HEK293 (cell line): ENCODE results near the gene TMCC2.

Experiments used
- FEZF1 ChIP-seq: fragments of 450-650 bp; formaldehyde crosslinking; IDR thresholded peaks from 2 replicates; pipeline ENCODE4 v1.5.1; 2016; ENCODE audit warnings: missing biosample characterization, missing genetic modification characterization
- GLIS2 ChIP-seq: fragments of 450-650 bp; formaldehyde crosslinking; IDR thresholded peaks from 2 replicates; pipeline ENCODE4 v1.5.1; 2016; ENCODE audit warnings: missing biosample characterization, missing genetic modification characterization
- OSR2 ChIP-seq: fragments of 450-650 bp; formaldehyde crosslinking; IDR thresholded peaks from 2 replicates; pipeline ENCODE4 v1.5.1; 2016; ENCODE audit warnings: missing biosample characterization, missing genetic modification characterization
- SETDB1 ChIP-seq: IDR thresholded peaks from one replicate; pipeline ENCODE4 v1.6.1; 2017; ENCODE audit warnings: mild to moderate bottlenecking, low read length, moderate library complexity, mixed read lengths; ENCODE audit not compliant: insufficient read length
- ZBTB1 ChIP-seq: fragments of 450-650 bp; formaldehyde crosslinking; IDR thresholded peaks from 2 replicates; pipeline ENCODE4 v1.5.1; 2016; ENCODE audit warnings: missing biosample characterization, missing genetic modification characterization
- ZFP41 ChIP-seq: fragments of 450-650 bp; formaldehyde crosslinking; IDR thresholded peaks from 2 replicates; pipeline ENCODE4 v1.5.1; 2016; ENCODE audit warnings: missing biosample characterization, missing genetic modification characterization, borderline replicate concordance
- ZNF211 ChIP-seq: fragments of 450-650 bp; formaldehyde crosslinking; IDR thresholded peaks from 2 replicates; pipeline ENCODE4 v1.5.1; 2016; ENCODE audit warnings: low read depth, missing biosample characterization, missing genetic modification characterization
- ZNF214 ChIP-seq: fragments of 450-650 bp; formaldehyde crosslinking; IDR thresholded peaks from 2 replicates; pipeline ENCODE4 v1.5.1; 2017; ENCODE audit warnings: missing biosample characterization, mild to moderate bottlenecking, missing genetic modification characterization, borderline replicate concordance
- ZNF311 ChIP-seq: fragments of 450-650 bp; formaldehyde crosslinking; IDR thresholded peaks from 2 replicates; pipeline ENCODE4 v1.5.1; 2017; ENCODE audit warnings: missing biosample characterization, missing genetic modification characterization, borderline replicate concordance
- ZNF341 ChIP-seq: fragments of 450-650 bp; formaldehyde crosslinking; IDR thresholded peaks from 2 replicates; pipeline ENCODE4; 2016; ENCODE audit warnings: low read depth, missing biosample characterization, missing genetic modification characterization
- ZNF394 ChIP-seq: fragments of 450-650 bp; formaldehyde crosslinking; IDR thresholded peaks from 2 replicates; pipeline ENCODE4 v1.5.1; 2016; ENCODE audit warnings: missing biosample characterization, missing genetic modification characterization, mild to moderate bottlenecking, moderate library complexity, borderline replicate concordance
- ZNF416 ChIP-seq: fragments of 450-650 bp; formaldehyde crosslinking; IDR thresholded peaks from 2 replicates; pipeline ENCODE4 v1.5.1; 2016; ENCODE audit warnings: missing biosample characterization, missing genetic modification characterization
- ZNF514 ChIP-seq: fragments of 450-650 bp; formaldehyde crosslinking; IDR thresholded peaks from 2 replicates; pipeline ENCODE4 v1.5.1; 2016; ENCODE audit warnings: missing biosample characterization, missing genetic modification characterization
- ZNF629 ChIP-seq: fragments of 450-650 bp; formaldehyde crosslinking; IDR thresholded peaks from 2 replicates; pipeline ENCODE4 v1.5.1; 2017; ENCODE audit warnings: missing biosample characterization, missing genetic modification characterization
- ZNF768 ChIP-seq: fragments of 450-650 bp; formaldehyde crosslinking; IDR thresholded peaks from 2 replicates; pipeline ENCODE4 v1.5.1; 2018; ENCODE audit warnings: missing biosample characterization, mild to moderate bottlenecking, missing genetic modification characterization
- ZNF777 ChIP-seq: fragments of 450-650 bp; formaldehyde crosslinking; IDR thresholded peaks from 2 replicates; pipeline ENCODE4 v1.5.1; 2017; ENCODE audit warnings: missing biosample characterization, missing genetic modification characterization, borderline replicate concordance
- TF ChIP-seq, protein P1 (sequence below): fragments of 450-650 bp; formaldehyde crosslinking; IDR thresholded peaks from 2 replicates; pipeline ENCODE4 v1.5.1; 2016; ENCODE audit warnings: missing biosample characterization, missing genetic modification characterization
- TF ChIP-seq, protein P2 (sequence below): fragments of 450-650 bp; formaldehyde crosslinking; optimal IDR thresholded peaks from 2 replicates; pipeline ENCODE3; 2016; ENCODE audit warnings: missing biosample characterization, mild to moderate bottlenecking, missing genetic modification characterization
- TF ChIP-seq, protein P3 (sequence below): fragments of 450-650 bp; formaldehyde crosslinking; IDR thresholded peaks from 2 replicates; pipeline ENCODE4 v1.5.1; 2017; ENCODE audit warnings: missing biosample characterization, missing genetic modification characterization
- TF ChIP-seq, protein P4 (sequence below): fragments of 450-650 bp; formaldehyde crosslinking; IDR thresholded peaks from 2 replicates; pipeline ENCODE4 v1.5.1; 2016; ENCODE audit warnings: missing biosample characterization, missing genetic modification characterization, borderline replicate concordance
- TF ChIP-seq, protein P5 (sequence below): fragments of 450-650 bp; formaldehyde crosslinking; IDR thresholded peaks from 2 replicates; pipeline ENCODE4 v1.5.1; 2016; ENCODE audit warnings: missing biosample characterization, missing genetic modification characterization, borderline replicate concordance
- TF ChIP-seq, protein P6 (sequence below): fragments of 450-650 bp; formaldehyde crosslinking; IDR thresholded peaks from 2 replicates; pipeline ENCODE4 v1.5.1; 2016; ENCODE audit warnings: missing biosample characterization, missing genetic modification characterization

The TMCC2 gene

DNA sequence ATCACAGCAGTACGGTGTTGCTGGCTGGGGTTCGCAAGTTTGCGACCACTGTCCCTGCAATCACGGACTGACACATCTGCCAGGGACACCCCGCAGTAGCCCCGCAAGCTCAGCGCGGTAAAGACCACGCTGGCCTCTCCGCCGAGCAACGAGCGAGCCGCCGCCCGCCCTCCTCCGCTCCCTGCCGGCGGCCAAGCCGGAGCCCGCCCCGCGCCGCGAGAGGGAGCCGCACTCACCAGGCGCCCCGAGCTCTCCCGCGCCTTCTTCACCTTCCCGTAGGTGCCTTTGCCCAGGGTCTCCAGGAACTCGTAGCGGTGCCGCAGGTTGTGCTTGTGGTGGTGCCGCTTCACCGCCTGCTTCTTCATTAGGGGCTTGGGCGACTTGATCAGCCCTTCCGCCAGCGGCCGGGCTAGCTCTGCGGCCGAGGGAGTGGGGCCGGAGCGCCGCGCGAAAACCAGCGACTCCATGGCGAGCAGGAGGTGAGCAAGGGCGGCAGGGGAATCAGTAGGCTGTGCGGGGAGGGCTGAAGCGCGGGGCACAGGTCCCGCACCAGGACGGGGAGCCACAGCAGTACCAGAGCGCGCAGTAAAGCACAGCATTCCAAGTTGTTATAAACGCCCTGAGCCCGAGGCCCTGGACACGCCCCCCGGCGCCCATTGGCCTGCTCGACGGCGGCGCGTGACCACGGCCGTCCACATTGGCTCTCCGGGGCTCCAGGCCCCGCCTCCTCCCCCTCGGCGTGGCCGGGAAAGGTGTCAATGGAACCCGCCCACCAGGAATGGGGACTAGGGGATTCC lies 93.6 kb downstream of the TMCC2 start, which contains the start of gene NUAK2 (continued):
- TF ChIP-seq, protein P1, sequence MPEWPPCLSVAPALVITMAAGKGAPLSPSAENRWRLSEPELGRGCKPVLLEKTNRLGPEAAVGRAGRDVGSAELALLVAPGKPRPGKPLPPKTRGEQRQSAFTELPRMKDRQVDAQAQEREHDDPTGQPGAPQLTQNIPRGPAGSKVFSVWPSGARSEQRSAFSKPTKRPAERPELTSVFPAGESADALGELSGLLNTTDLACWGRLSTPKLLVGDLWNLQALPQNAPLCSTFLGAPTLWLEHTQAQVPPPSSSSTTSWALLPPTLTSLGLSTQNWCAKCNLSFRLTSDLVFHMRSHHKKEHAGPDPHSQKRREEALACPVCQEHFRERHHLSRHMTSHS (tag by site-specific recombination), result no peak
- no peak for TF ChIP-seq FEZF1
- TF ChIP-seq, protein P2, sequence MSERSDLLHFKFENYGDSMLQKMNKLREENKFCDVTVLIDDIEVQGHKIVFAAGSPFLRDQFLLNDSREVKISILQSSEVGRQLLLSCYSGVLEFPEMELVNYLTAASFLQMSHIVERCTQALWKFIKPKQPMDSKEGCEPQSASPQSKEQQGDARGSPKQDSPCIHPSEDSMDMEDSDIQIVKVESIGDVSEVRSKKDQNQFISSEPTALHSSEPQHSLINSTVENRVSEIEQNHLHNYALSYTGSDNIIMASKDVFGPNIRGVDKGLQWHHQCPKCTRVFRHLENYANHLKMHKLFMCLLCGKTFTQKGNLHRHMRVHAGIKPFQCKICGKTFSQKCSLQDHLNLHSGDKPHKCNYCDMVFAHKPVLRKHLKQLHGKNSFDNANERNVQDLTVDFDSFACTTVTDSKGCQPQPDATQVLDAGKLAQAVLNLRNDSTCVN, result peak; percentile 87
- no peak for TF ChIP-seq ZFP41 (tag by site-specific recombination)
- TF ChIP-seq ZNF416 (tag by site-specific recombination), result no peak
- no peak for TF ChIP-seq OSR2 (tag by site-specific recombination)
- no peak for TF ChIP-seq SETDB1
- no peak for TF ChIP-seq ZNF311 (tag by site-specific recombination)
- peak; percentile 73; the same call in 1 of the 2 replicates for TF ChIP-seq ZNF341 (tag by site-specific recombination)
- TF ChIP-seq, protein P3, sequence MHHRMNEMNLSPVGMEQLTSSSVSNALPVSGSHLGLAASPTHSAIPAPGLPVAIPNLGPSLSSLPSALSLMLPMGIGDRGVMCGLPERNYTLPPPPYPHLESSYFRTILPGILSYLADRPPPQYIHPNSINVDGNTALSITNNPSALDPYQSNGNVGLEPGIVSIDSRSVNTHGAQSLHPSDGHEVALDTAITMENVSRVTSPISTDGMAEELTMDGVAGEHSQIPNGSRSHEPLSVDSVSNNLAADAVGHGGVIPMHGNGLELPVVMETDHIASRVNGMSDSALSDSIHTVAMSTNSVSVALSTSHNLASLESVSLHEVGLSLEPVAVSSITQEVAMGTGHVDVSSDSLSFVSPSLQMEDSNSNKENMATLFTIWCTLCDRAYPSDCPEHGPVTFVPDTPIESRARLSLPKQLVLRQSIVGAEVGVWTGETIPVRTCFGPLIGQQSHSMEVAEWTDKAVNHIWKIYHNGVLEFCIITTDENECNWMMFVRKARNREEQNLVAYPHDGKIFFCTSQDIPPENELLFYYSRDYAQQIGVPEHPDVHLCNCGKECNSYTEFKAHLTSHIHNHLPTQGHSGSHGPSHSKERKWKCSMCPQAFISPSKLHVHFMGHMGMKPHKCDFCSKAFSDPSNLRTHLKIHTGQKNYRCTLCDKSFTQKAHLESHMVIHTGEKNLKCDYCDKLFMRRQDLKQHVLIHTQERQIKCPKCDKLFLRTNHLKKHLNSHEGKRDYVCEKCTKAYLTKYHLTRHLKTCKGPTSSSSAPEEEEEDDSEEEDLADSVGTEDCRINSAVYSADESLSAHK, result no peak
- TF ChIP-seq, protein P4, sequence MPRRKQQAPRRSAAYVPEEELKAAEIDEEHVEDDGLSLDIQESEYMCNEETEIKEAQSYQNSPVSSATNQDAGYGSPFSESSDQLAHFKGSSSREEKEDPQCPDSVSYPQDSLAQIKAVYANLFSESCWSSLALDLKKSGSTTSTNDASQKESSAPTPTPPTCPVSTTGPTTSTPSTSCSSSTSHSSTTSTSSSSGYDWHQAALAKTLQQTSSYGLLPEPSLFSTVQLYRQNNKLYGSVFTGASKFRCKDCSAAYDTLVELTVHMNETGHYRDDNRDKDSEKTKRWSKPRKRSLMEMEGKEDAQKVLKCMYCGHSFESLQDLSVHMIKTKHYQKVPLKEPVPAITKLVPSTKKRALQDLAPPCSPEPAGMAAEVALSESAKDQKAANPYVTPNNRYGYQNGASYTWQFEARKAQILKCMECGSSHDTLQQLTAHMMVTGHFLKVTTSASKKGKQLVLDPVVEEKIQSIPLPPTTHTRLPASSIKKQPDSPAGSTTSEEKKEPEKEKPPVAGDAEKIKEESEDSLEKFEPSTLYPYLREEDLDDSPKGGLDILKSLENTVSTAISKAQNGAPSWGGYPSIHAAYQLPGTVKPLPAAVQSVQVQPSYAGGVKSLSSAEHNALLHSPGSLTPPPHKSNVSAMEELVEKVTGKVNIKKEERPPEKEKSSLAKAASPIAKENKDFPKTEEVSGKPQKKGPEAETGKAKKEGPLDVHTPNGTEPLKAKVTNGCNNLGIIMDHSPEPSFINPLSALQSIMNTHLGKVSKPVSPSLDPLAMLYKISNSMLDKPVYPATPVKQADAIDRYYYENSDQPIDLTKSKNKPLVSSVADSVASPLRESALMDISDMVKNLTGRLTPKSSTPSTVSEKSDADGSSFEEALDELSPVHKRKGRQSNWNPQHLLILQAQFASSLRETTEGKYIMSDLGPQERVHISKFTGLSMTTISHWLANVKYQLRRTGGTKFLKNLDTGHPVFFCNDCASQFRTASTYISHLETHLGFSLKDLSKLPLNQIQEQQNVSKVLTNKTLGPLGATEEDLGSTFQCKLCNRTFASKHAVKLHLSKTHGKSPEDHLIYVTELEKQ (tag by site-specific recombination), result no peak
- TF ChIP-seq ZNF629 (tag by site-specific recombination), result 0 out of 2 replicates have a peak, but pooled peaks have one; percentile 24
- no peak for TF ChIP-seq ZNF777 (tag by site-specific recombination)
- TF ChIP-seq ZNF214, result no peak
- peak; percentile 49; the same call in 1 of the 2 replicates for TF ChIP-seq GLIS2 (tag by site-specific recombination)
- no peak; the same call in 1 of the 2 replicates for TF ChIP-seq ZNF768 (tag by site-specific recombination)
- TF ChIP-seq ZNF211, result no peak
- no peak for TF ChIP-seq ZNF514 (tag by site-specific recombination)
- TF ChIP-seq, protein P5, sequence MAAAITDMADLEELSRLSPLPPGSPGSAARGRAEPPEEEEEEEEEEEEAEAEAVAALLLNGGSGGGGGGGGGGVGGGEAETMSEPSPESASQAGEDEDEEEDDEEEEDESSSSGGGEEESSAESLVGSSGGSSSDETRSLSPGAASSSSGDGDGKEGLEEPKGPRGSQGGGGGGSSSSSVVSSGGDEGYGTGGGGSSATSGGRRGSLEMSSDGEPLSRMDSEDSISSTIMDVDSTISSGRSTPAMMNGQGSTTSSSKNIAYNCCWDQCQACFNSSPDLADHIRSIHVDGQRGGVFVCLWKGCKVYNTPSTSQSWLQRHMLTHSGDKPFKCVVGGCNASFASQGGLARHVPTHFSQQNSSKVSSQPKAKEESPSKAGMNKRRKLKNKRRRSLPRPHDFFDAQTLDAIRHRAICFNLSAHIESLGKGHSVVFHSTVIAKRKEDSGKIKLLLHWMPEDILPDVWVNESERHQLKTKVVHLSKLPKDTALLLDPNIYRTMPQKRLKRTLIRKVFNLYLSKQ (tag by site-specific recombination), result no peak
- TF ChIP-seq, protein P6, sequence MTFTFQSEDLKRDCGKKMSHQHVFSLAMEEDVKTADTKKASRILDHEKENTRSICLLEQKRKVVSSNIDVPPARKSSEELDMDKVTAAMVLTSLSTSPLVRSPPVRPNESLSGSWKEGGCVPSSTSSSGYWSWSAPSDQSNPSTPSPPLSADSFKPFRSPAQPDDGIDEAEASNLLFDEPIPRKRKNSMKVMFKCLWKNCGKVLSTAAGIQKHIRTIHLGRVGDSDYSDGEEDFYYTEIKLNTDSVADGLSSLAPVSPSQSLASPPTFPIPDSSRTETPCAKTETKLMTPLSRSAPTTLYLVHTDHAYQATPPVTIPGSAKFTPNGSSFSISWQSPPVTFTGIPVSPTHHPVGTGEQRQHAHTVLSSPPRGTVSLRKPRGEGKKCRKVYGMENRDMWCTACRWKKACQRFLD (tag by site-specific recombination), result no peak
- no peak for TF ChIP-seq ZBTB1
- no peak for TF ChIP-seq ZNF394
